ENCODE measurements around the gene CBLC. TPM values are rescaled to one million over a fixed set of nuclear protein-coding genes. Genes with fewer than 3 reads are reported as not detected.

The CBLC gene
- total RNA-seq, 1 experiment from 2014 or later, result 54.3 TPM

DNA sequence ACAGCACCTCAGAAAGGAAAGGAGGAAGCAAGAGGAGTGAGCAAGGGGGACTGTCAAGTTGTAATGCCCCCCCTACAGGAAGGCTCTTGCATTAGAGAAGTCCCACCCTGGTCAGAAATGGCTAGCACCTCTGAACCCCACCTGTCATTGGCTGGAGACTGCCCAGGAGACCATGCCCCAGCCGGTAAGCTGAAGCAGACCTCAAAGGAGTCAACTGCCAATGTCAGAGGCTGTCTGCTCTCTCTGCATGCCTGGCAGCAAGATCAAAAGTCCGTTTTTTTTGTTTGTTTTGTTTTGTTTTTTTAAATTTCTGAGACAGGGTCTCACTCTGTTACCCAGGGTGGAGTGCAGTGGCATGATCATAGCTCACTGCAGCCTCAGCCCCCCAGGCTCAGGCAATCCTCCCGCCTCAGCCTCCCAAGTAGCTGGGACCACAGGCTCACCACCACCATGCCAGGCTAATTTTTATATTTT, 37.3 kb upstream of the CBLC start:
- no TSS peak for BruUV-seq (replicated peaks)
- Mint-ChIP-seq H3K4me3 (ENCODE audit: low read depth, unreplicated experiment) (no peak overlapping the region), H3K9me3 (ENCODE audit: low read depth, unreplicated experiment) (no peaks in the 10 kb centered on the region), H3K27ac (ENCODE audit: unreplicated experiment) (peak overlapping the region; percentile 23), H3K36me3 (ENCODE audit: insufficient read depth, unreplicated experiment) (peaks cover 27% of the 10 kb centered on the region), H3K27me3 (ENCODE audit: unreplicated experiment) (no peaks in the 10 kb centered on the region), H3K4me1 (ENCODE audit: low read depth, unreplicated experiment) (peaks cover 61% of the 10 kb centered on the region)
- no peak for DNase-seq
- intact Hi-C loops (cut with micrococcal nuclease; ENCODE audit: unreplicated experiment), result no loop called here
- TF ChIP-seq, protein P1, sequence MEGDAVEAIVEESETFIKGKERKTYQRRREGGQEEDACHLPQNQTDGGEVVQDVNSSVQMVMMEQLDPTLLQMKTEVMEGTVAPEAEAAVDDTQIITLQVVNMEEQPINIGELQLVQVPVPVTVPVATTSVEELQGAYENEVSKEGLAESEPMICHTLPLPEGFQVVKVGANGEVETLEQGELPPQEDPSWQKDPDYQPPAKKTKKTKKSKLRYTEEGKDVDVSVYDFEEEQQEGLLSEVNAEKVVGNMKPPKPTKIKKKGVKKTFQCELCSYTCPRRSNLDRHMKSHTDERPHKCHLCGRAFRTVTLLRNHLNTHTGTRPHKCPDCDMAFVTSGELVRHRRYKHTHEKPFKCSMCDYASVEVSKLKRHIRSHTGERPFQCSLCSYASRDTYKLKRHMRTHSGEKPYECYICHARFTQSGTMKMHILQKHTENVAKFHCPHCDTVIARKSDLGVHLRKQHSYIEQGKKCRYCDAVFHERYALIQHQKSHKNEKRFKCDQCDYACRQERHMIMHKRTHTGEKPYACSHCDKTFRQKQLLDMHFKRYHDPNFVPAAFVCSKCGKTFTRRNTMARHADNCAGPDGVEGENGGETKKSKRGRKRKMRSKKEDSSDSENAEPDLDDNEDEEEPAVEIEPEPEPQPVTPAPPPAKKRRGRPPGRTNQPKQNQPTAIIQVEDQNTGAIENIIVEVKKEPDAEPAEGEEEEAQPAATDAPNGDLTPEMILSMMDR (IDR thresholded peaks at IDR 0.05; ENCODE audit: unreplicated experiment), result no peak
- CTCF ChIA-PET, result interaction anchor here (0.6 to 2.3 kb wide), 6 partner anchors 15 to 460 kb away, joined by 3 to 14 read pairs (median 6); partner anchors contain the start of gene PVR

DNA sequence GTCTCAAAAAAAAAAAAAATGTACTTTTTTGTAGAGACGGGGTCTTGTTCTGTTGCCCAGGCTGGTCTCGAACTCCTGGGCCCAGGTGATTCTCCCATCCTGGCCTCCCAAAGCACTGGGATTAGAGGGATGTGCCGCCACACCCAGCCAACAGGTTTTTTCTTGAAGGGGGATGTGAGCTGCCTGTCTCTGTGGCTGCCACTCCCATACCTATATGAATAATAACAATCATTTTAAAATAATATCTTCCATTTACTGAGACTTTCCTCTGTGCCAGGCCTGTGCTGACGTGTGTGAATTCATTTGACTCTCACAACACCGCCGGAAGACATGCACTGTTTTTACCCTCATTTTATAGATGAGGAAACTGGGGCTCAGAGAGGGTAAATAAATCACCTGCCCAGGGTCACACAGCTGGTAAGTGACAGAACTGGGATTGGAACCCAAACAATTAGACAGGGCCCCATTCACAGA, 36.4 kb upstream of the CBLC start:
- peak; percentile 58 for DNase-seq
- CTCF ChIA-PET, result interaction anchor here (0.7 to 2.3 kb wide), 11 partner anchors 12 to 1118 kb away, joined by 3 to 15 read pairs (median 6); no protein-coding TSS in a partner anchor
- TF ChIP-seq, protein P1 (IDR thresholded peaks at IDR 0.05; ENCODE audit: unreplicated experiment), result no peak
- no peaks in the 10 kb centered on the region for H3K27me3 Mint-ChIP-seq (ENCODE audit: unreplicated experiment)
- no TSS peak for BruUV-seq (replicated peaks)
- H3K27ac Mint-ChIP-seq (ENCODE audit: unreplicated experiment), result peak overlapping the region; percentile 91
- intact Hi-C loops (cut with micrococcal nuclease; ENCODE audit: unreplicated experiment), result no loop called here
- peak overlapping the region; percentile 28 for H3K4me3 Mint-ChIP-seq (ENCODE audit: low read depth, unreplicated experiment)
- no peaks in the 10 kb centered on the region for H3K9me3 Mint-ChIP-seq (ENCODE audit: low read depth, unreplicated experiment)
- H3K4me1 Mint-ChIP-seq (ENCODE audit: low read depth, unreplicated experiment), result peaks cover 70% of the 10 kb centered on the region
- peaks cover 36% of the 10 kb centered on the region for H3K36me3 Mint-ChIP-seq (ENCODE audit: insufficient read depth, unreplicated experiment)

DNA sequence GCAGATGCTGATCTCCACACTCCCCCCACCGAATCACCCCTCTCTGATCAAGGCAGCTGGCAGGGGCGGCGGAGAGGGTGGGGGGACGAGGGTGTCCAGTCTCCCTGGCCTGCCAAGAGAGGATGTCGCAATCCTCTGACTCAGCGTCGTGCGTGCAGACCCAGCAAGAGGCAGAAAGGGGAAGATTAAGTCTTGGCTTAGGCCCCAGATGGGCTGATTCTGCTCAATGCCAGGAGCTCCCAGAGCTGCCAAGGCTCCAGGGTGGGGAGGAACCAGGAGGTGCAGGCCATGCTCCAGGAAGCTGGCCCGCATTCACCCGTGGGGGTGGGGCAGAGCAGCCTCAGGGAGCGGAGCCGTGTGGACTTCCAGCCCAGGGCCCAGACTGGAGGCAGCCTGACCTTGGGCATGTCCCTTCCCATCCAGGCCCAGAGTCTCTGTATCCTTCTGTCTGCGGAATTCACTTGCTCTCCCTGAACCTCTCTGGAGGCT, 35.8 kb upstream of the CBLC start:
- no TSS peak for BruUV-seq (replicated peaks)
- Mint-ChIP-seq H3K27me3 (ENCODE audit: unreplicated experiment) (no peaks in the 10 kb centered on the region), H3K27ac (ENCODE audit: unreplicated experiment) (peak overlapping the region; percentile 91), H3K4me1 (ENCODE audit: low read depth, unreplicated experiment) (peaks cover 74% of the 10 kb centered on the region), H3K9me3 (ENCODE audit: low read depth, unreplicated experiment) (no peaks in the 10 kb centered on the region), H3K36me3 (ENCODE audit: insufficient read depth, unreplicated experiment) (peaks cover 39% of the 10 kb centered on the region), H3K4me3 (ENCODE audit: low read depth, unreplicated experiment) (peak overlapping the region; percentile 56)
- TF ChIP-seq, protein P1 (IDR thresholded peaks at IDR 0.05; ENCODE audit: unreplicated experiment), result no peak
- intact Hi-C loops (cut with micrococcal nuclease; ENCODE audit: unreplicated experiment), result no loop called here
- DNase-seq, result peak; percentile 99
- CTCF ChIA-PET, result interaction anchor here (0.6 to 2.3 kb wide), 11 partner anchors 12 to 1118 kb away, joined by 3 to 15 read pairs (median 6); no protein-coding TSS in a partner anchor

DNA sequence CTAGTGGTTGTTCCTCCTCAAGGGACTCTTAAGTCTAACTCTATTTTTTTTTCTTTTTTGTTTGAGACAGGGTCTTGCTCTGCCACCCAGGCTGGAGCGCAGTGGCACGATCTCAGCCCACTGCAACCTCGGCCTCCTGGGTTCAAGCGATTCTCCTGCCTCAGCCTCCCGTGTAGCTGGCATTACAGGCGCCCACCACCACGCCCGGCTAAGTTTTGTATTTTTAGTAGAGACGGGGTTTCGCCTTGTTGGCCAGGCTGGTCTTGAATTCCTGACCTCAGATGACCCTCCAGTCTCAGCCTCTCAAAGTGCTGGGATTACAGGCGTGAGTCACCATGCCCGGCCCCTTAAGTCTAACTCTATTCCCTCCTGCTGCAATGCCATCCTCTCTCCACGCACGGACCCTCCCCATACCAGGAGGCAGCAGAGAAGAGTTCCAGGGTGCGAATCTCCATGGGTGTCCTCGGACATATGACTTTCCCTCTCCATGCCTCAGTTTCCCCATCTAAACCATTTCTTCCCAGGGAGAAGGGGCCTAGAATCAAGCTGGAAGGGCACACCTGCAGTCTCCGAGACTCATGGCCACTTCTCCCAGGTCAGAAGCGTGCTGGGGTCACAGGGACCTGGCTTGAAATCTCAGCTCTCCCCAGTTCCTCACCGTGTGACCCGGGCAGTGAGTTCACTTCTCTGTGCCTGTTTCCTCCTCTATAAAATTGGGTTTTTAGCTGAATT, 35.2 kb upstream of the CBLC start:
- CTCF ChIA-PET, result interaction anchor here (0.6 to 2.3 kb wide), 11 partner anchors 11 to 1119 kb away, joined by 3 to 15 read pairs (median 6); no protein-coding TSS in a partner anchor
- Mint-ChIP-seq H3K9me3 (ENCODE audit: low read depth, unreplicated experiment) (no peaks in the 10 kb centered on the region), H3K4me3 (ENCODE audit: low read depth, unreplicated experiment) (peak overlapping the region; percentile 56), H3K27me3 (ENCODE audit: unreplicated experiment) (no peaks in the 10 kb centered on the region), H3K27ac (ENCODE audit: unreplicated experiment) (peak overlapping the region; percentile 91), H3K4me1 (ENCODE audit: low read depth, unreplicated experiment) (peaks cover 72% of the 10 kb centered on the region), H3K36me3 (ENCODE audit: insufficient read depth, unreplicated experiment) (peaks cover 42% of the 10 kb centered on the region)
- intact Hi-C loops (cut with micrococcal nuclease; ENCODE audit: unreplicated experiment), result no loop called here
- peak; percentile 54 for DNase-seq
- TSS peak; percentile 84 for BruUV-seq (replicated peaks)
- TF ChIP-seq, protein P1 (IDR thresholded peaks at IDR 0.05; ENCODE audit: unreplicated experiment), result no peak

Data from Calu3 (cell line).